CD4-positive, alpha-beta T cell treated with Interleukin-6 for 4 hours (primary cell): Measurements from ENCODE around the gene ZNRF1.
"Not testable (repeated sequence)": the region's sequence is repeated elsewhere in the genome, so short reads cannot be mapped to it uniquely, and the experiment has no call there.

ENCODE experiments used
- DNase-seq: peaks from one replicate; pipeline ENCODE4 v3.0.0-alpha.2; 2020; ENCODE audit warnings: mixed read lengths

Gene ZNRF1

DNA sequence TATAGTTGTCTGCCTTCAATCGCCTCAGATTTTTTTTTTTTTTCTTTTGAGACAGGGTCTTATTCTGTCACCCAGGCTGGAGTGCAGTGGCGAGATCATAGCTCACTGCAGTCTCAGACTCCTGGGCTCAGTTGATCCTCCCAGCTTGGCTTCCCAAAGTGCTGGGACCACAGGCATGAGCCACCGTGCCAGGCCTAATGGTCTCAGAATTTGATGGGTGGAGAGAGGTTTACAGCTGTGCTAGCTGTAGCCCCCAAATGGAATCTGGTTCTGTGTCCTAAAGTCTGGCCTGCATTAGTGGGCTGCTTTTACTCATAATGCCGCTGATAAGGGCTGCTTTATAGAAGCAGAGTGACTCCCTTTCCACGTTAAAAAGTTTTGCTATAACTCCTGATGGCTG lies 5.1 kb downstream of the ZNRF1 start:
- no peak for DNase-seq

GRCh38 chr16:75004460-75004859 lies 5.6 kb downstream of the ZNRF1 start:
- no peak for DNase-seq

DNA sequence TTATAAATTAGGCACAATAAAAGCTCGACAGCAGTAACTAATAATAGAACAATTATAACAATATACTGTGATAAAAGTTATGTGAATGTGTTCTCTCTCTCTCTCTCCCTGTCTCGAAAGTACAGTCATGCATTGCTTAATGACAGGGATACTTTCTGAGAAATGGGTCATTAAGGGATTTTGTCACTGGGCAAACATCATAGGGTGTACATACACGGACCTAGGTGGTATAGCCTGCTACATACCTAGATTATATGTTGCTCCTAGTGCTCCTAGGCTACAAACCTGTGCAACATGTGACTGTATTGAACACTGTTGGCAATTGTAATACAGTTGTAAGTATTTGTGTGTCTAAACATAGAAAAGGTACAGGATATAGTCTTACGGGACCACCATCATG lies 6.9 kb downstream of the ZNRF1 start:
- DNase-seq = no peak

GRCh38 chr16:75007443-75007842 lies 8.6 kb downstream of the ZNRF1 start:
- DNase-seq = no peak

GRCh38 chr16:75010427-75010826 lies 11.6 kb downstream of the ZNRF1 start:
- DNase-seq = no peak

GRCh38 chr16:75011634-75012307 lies 12.9 kb downstream of the ZNRF1 start:
- peak; percentile 38 for DNase-seq

DNA sequence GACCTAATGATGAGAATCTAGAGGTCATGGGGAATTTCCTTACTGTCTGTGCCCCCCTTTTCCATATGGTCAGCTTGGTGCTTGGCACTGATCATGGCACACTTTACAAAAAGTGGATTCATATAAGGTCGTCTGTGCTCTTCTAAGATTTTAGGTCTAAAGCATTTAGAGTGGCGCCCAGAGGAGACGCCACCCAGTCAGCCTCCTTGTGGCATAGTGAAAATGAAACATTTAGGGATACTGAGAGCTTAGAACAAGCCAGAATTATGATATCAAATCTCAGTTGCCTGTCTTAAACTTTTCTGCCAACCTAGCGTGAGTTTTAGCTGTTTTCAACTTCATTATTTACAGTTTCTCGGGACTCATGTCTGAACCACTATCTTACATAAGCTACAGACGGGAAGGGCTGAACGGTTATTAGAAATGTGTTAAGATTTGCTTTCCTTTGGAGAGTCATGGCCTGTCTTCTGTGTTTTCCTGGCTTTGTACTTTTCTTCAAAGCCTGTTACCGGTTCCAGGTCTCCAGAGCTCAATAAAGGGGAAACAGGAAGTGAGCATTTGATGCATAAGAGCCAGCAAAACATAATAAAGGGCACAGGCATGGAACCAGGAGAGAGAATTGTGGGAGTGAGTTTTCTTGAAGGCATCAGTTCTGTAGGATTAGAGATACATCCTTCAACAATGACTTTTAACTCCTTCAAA lies 13.7 kb downstream of the ZNRF1 start:
- DNase-seq = no peak

- not testable (repeated sequence) for DNase-seq
Measured at GRCh38 chr16:75013123-75013522, 14.3 kb downstream of the ZNRF1 start.

GRCh38 chr16:75014318-75014717 lies 15.5 kb downstream of the ZNRF1 start:
- no peak for DNase-seq

- DNase-seq = not testable (repeated sequence)
Measured at GRCh38 chr16:75016451-75017081, 17.7 kb downstream of the ZNRF1 start.

GRCh38 chr16:75017670-75018525 lies 19.1 kb downstream of the ZNRF1 start:
- DNase-seq = no peak

DNA sequence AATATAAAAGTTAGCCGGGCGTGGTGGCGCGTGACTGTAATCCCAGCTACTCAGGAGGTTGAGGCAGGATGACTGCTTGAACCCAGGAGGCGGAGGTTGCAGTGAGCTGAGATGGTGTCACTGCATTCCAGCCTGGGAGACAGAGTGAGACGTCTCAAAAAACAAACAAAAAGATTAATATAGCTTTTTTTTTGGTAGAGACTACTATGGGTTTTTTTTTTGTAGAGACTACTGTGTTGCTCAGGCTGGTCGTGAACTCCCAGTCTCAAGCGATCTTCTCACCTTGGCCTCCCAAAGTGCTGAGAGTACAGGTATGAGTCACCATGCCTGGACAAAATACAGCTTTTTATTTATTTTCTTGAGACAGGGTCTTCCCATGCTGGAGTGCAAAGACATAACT lies 20.2 kb downstream of the ZNRF1 start:
- DNase-seq = no peak

DNA sequence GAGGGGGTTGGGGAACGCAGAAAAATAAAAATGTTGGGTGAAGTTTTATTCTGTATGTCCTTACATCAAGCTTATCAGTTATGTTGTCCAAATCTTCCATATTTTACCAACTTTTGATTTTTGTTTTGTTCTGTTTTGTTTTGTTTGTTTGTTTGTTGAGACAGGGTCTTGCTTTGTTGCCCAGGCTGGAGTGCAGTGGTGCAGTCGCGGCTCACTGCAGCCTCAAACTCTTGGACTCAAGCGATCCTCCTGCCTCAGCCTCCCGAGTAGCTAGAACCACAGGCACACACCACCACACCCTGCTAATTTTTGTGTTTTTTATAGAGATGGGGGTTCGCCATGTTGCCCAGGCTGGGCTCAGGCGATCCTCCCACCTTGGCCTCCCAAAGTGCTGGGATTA lies 20.8 kb downstream of the ZNRF1 start:
- DNase-seq = no peak

GRCh38 chr16:75021410-75021809 lies 22.6 kb downstream of the ZNRF1 start:
- no peak for DNase-seq

DNA sequence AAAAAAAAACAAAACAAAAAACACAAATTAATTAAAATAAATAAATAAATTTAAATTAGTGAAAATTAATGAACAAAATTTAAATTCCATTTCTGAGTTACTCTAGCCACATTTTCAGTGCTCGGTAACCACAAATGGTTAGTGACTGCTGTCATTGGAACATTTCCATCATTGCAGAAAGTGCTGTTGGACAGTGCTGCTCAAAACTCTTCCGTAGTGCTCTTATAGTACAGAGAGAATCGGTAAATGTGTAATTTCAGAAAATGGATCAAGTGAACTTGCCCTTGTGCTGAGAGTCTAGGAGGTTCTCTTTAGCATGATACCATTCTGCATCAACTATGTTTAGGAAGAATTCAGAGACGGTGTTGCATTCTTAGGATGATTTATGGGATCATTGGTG lies 23.7 kb downstream of the ZNRF1 start:
- DNase-seq = no peak

- DNase-seq = no peak
Measured at GRCh38 chr16:75023009-75023408, 24.2 kb downstream of the ZNRF1 start.

GRCh38 chr16:75024182-75024581 lies 25.4 kb downstream of the ZNRF1 start:
- DNase-seq = no peak

GRCh38 chr16:75024594-75024993 lies 25.8 kb downstream of the ZNRF1 start:
- DNase-seq = no peak

GRCh38 chr16:75025761-75026160 lies 26.9 kb downstream of the ZNRF1 start:
- DNase-seq = no peak

- DNase-seq = not testable (repeated sequence)
Measured at GRCh38 chr16:75026239-75026891, 27.5 kb downstream of the ZNRF1 start.

GRCh38 chr16:75026892-75027391 lies 28.1 kb downstream of the ZNRF1 start:
- DNase-seq = no peak

GRCh38 chr16:75027520-75028300 lies 28.9 kb downstream of the ZNRF1 start:
- no peak for DNase-seq
